ENCODE results near the gene WWOX. TPM values are rescaled to one million over a fixed set of nuclear protein-coding genes. Genes with fewer than 3 reads are reported as not detected.

Gene WWOX
- total and polyA plus RNA-seq, 2 of the 13 experiments (the other 11 are each of a cell fraction or from before 2014, with no cell fraction given), result 9.1 to 37.4 TPM

- TF ChIP-seq ZBTB37 (CRISPR knock-in tag; IDR thresholded peaks at IDR 0.05), result no peak
- no peak for TF ChIP-seq ZMYM2 (CRISPR knock-in tag; IDR thresholded peaks at IDR 0.05)
Observed at GRCh38 chr16:78946556-78946955, 847.1 kb downstream of the WWOX start (continued).

DNA sequence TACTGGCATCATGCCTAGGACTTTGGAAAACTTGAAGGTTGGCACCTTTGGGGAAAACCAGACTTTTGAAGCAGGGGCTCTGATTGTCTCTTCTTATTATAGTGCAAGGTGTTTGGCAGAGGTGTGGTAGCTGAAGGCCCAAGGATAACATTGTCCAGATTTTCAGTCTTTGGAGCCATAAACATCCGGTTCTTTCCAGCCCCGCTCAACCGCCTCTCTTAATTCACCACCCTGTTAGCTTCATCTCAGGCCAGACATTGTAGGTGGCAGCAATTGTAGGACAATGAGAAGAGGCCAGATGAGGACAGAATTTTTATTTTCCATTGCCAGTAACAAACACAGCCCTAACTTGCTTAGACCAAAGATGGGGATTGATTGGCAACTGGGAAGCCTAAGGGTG is 851.3 kb downstream of the WWOX start:
- DNase-seq (ENCODE audit: low spot score) (no peak), ATAC-seq (no peak), FAIRE-seq (no peak)
- Histone ChIP-seq H3K36me3 (replicated peaks in 1 of 2; ENCODE audit: control insufficient read depth in 1 of 2, insufficient read depth in 2 of 2, low read length in 2 of 2) (no peaks in the 10 kb centered on the region), H3K4me2 (ENCODE audit: low read depth, low read length) (no peak overlapping the region), H3K9me3 (ENCODE audit: low read length) (no peaks in the 10 kb centered on the region), H3K9ac (ENCODE audit: insufficient read depth, low read depth, low read length) (no peak overlapping the region), H2AFZ (ENCODE audit: low read length) (no peak overlapping the region), H3K79me2 (ENCODE audit: insufficient read depth, low read length) (no peaks in the 10 kb centered on the region), H3K27me3 (ENCODE audit: control insufficient read depth in 1 of 2, insufficient read depth in 2 of 2, low read length in 2 of 2) (no peaks in the 10 kb centered on the region), H4K20me1 (ENCODE audit: insufficient read depth, low read length) (no peaks in the 10 kb centered on the region), H3K4me3 (replicated peaks in 1 of 3; ENCODE audit: insufficient read depth in 1 of 3, low read depth in 2 of 3, low read length in 3 of 3) (no peak overlapping the region), H3K4me1 (ENCODE audit: insufficient read depth, low read length) (no peaks in the 10 kb centered on the region), H3K27ac (ENCODE audit: extremely low read length, insufficient read depth, low read length) (no peak overlapping the region)
- BruUV-seq (replicated peaks), result no TSS peak
- in situ Hi-C loops (cut with HindIII; ENCODE audit: extremely low pct_ligation_motif_present, low pct_unique_long_range_greater_than_20kb) (no loop called here), intact Hi-C loops (cut with micrococcal nuclease; ENCODE audit: unreplicated experiment) (no loop called here)
- TF ChIP-seq BRCA1 (CRISPR knock-in tag; IDR thresholded peaks at IDR 0.05) (no peak), KAT8 (CRISPR knock-in tag; IDR thresholded peaks at IDR 0.05) (no peak), TAF15 (IDR thresholded peaks at IDR 0.05; ENCODE audit: low read depth, low read length, poor library complexity, severe bottlenecking) (no peak), ZNF292 (CRISPR knock-in tag; IDR thresholded peaks at IDR 0.05; ENCODE audit: borderline replicate concordance, low read depth) (no peak), ZSCAN31 (CRISPR knock-in tag; IDR thresholded peaks at IDR 0.05; ENCODE audit: low read depth) (no peak), HMG20A (CRISPR knock-in tag; IDR thresholded peaks at IDR 0.05; ENCODE audit: borderline replicate concordance) (no peak), ZNF282 (IDR thresholded peaks at IDR 0.05; ENCODE audit: partially characterized antibody) (no peak), ZNF891 (CRISPR knock-in tag; IDR thresholded peaks at IDR 0.05) (no peak), ZNF367 (CRISPR knock-in tag; IDR thresholded peaks at IDR 0.05; ENCODE audit: borderline replicate concordance) (no peak), GZF1 (CRISPR knock-in tag; IDR thresholded peaks at IDR 0.05) (no peak), ETV5 (CRISPR knock-in tag; IDR thresholded peaks at IDR 0.05; ENCODE audit: borderline replicate concordance) (no peak), HOXA9 (CRISPR knock-in tag; IDR thresholded peaks at IDR 0.05; ENCODE audit: borderline replicate concordance) (no peak), ELF3 (CRISPR knock-in tag; IDR thresholded peaks at IDR 0.05) (no peak), FIP1L1 (IDR thresholded peaks at IDR 0.05; ENCODE audit: borderline replicate concordance, insufficient read depth, low read depth, low read length) (no peak), BCLAF1 (IDR thresholded peaks at IDR 0.05) (no peak), PHF21A (CRISPR knock-in tag; IDR thresholded peaks at IDR 0.05) (no peak), HNRNPH1 (optimal IDR thresholded peaks at IDR 0.05; ENCODE audit: low read depth, low read length) (no peak)
- POLR2A ChIA-PET, result no interaction called here
- 67% methylated on average over 3 of the region's 3 CpGs for WGBS (ENCODE audit: low lambda C conversion rate)
- CTCF ChIA-PET (ENCODE audit: low intra/inter-chr PET ratio, low total read pairs), result no interaction called here
